Measurements from ENCODE around the gene STH. TPM values are rescaled to one million over a fixed set of nuclear protein-coding genes. Genes with fewer than 3 reads are reported as not detected.

Gene STH
- total and polyA plus RNA-seq, 2 experiments from 2014 or later, result not detected

DNA sequence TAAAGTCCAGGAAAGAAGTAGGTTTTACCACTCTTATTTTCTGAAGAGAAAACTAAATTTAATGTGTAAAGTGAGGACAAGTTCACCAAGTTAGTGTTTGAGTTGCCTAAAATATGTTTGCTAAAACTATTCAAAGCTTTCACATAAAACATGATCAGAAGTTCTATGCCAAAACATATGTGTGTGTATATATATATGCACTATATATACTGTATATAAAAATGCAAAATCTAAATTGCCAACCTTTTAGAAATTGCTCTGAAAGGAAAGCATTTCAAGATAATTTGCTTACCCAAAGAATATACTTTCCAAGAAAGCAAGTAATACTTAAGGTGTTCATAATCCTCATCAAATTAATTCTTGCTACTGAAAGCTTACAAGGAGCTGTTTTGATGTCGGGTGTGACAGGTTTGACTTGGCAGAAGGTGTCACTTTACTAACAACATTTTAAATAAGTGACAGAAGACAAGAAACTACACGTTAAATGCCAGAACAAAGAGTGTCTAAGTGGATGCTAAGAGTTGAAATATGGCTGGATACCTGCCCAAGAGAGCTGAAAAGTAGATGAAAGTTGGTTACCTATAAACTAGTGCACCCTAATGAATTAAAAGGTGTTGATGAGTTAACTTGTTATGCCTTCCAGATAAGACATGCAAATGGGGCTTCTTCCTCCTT is 32.3 kb upstream of the STH start:
- 59% methylated on average over 2 of the region's 2 CpGs for WGBS (ENCODE audit: low lambda C conversion rate, missing lambda C conversion rate)
- Histone ChIP-seq H3K27me3 (peaks cover 14% of the 10 kb centered on the region), H3K79me2 (no peaks in the 10 kb centered on the region), H3K4me3 (no peak overlapping the region), H3K36me3 (replicated peaks; ENCODE audit: insufficient read depth, low read depth) (no peaks in the 10 kb centered on the region), H3K27ac (no peak overlapping the region), H3K9me3 (ENCODE audit: low read depth) (no peaks in the 10 kb centered on the region), H3K4me2 (no peak overlapping the region), H3K9me2 (replicated peaks; ENCODE audit: insufficient read depth) (no peaks in the 10 kb centered on the region), H2AFZ (no peak overlapping the region), H4K20me1 (ENCODE audit: insufficient read depth, poor library complexity, severe bottlenecking) (no peaks in the 10 kb centered on the region), H3K4me1 (ENCODE audit: insufficient read depth) (no peaks in the 10 kb centered on the region)
- TF ChIP-seq, protein P1, sequence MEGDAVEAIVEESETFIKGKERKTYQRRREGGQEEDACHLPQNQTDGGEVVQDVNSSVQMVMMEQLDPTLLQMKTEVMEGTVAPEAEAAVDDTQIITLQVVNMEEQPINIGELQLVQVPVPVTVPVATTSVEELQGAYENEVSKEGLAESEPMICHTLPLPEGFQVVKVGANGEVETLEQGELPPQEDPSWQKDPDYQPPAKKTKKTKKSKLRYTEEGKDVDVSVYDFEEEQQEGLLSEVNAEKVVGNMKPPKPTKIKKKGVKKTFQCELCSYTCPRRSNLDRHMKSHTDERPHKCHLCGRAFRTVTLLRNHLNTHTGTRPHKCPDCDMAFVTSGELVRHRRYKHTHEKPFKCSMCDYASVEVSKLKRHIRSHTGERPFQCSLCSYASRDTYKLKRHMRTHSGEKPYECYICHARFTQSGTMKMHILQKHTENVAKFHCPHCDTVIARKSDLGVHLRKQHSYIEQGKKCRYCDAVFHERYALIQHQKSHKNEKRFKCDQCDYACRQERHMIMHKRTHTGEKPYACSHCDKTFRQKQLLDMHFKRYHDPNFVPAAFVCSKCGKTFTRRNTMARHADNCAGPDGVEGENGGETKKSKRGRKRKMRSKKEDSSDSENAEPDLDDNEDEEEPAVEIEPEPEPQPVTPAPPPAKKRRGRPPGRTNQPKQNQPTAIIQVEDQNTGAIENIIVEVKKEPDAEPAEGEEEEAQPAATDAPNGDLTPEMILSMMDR (IDR thresholded peaks at IDR 0.05; ENCODE audit: poor library complexity), result no peak
- TF ChIP-seq EZH2phosphoT487 (IDR thresholded peaks at IDR 0.05; ENCODE audit: low read depth, severe bottlenecking, unreplicated experiment) (no peak), EZH2 (IDR thresholded peaks at IDR 0.05; ENCODE audit: borderline replicate concordance) (no peak)
- no peak for DNase-seq (ENCODE audit: low spot score)

DNA sequence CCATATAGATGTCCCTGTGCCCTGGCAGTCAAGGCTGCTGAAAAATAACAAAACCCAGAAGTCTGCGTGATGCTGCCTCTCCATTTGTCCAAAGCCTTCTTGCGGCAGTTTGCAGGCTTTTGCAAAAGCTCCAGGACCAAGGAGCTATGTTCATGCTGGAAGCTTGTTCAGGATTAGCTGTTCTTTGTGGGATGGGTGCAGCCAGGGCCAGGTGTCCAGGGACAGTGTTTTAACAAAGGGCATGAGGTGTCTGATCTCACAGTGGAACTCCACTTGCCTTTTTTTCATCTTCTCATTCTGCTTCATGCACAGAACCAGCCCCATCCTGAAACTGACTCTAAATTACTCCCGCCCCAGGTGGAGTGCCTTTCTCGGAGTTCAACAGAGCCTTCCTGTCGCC is 31.7 kb upstream of the STH start:
- TF ChIP-seq, protein P1 (IDR thresholded peaks at IDR 0.05; ENCODE audit: poor library complexity), result no peak
- TF ChIP-seq EZH2phosphoT487 (IDR thresholded peaks at IDR 0.05; ENCODE audit: low read depth, severe bottlenecking, unreplicated experiment) (no peak), EZH2 (IDR thresholded peaks at IDR 0.05; ENCODE audit: borderline replicate concordance) (no peak)
- Histone ChIP-seq H3K27ac (no peak overlapping the region), H3K79me2 (no peaks in the 10 kb centered on the region), H3K4me1 (ENCODE audit: insufficient read depth) (no peaks in the 10 kb centered on the region), H3K9me3 (ENCODE audit: low read depth) (no peaks in the 10 kb centered on the region), H2AFZ (no peak overlapping the region), H3K27me3 (peaks cover 14% of the 10 kb centered on the region), H4K20me1 (ENCODE audit: insufficient read depth, poor library complexity, severe bottlenecking) (no peaks in the 10 kb centered on the region), H3K4me2 (no peak overlapping the region), H3K9me2 (replicated peaks; ENCODE audit: insufficient read depth) (no peaks in the 10 kb centered on the region), H3K36me3 (replicated peaks; ENCODE audit: insufficient read depth, low read depth) (no peaks in the 10 kb centered on the region), H3K4me3 (no peak overlapping the region)
- WGBS (ENCODE audit: low lambda C conversion rate, missing lambda C conversion rate), result 91% methylated on average over 5 of the region's 5 CpGs
- DNase-seq (ENCODE audit: low spot score), result no peak

DNA sequence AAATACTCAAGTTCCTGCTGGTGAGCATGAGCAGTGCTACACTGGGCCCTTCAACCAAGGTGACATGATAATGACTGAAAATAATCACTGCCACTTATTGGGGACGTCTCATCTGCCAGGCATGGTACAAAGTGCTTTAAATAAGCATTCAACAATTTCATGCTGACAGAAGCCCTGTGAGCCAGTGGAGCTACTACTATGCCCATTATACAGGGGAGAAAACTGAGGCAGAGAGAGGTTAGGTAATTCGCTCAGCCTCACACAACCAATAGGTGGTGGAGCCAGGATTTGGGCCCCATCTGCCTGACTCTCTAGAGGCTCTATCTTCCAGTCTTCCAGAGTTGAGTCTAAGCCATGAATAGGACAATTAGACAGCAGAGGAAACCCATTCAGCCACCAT is 30.3 kb upstream of the STH start:
- Histone ChIP-seq H3K9me2 (replicated peaks; ENCODE audit: insufficient read depth) (no peaks in the 10 kb centered on the region), H3K79me2 (no peaks in the 10 kb centered on the region), H3K4me1 (ENCODE audit: insufficient read depth) (no peaks in the 10 kb centered on the region), H3K27me3 (peaks cover 14% of the 10 kb centered on the region), H4K20me1 (ENCODE audit: insufficient read depth, poor library complexity, severe bottlenecking) (no peaks in the 10 kb centered on the region), H3K4me2 (no peak overlapping the region), H3K9me3 (ENCODE audit: low read depth) (no peaks in the 10 kb centered on the region), H3K4me3 (no peak overlapping the region), H3K27ac (no peak overlapping the region), H2AFZ (no peak overlapping the region), H3K36me3 (replicated peaks; ENCODE audit: insufficient read depth, low read depth) (no peaks in the 10 kb centered on the region)
- 66% methylated on average over 2 of the region's 2 CpGs for WGBS (ENCODE audit: low lambda C conversion rate, missing lambda C conversion rate)
- TF ChIP-seq EZH2phosphoT487 (IDR thresholded peaks at IDR 0.05; ENCODE audit: low read depth, severe bottlenecking, unreplicated experiment) (no peak), EZH2 (IDR thresholded peaks at IDR 0.05; ENCODE audit: borderline replicate concordance) (no peak)
- TF ChIP-seq, protein P1 (IDR thresholded peaks at IDR 0.05; ENCODE audit: poor library complexity), result no peak
- no peak for DNase-seq (ENCODE audit: low spot score)

Measured in hepatocyte (in vitro differentiated cells).